ENCODE measurements around the gene ST6GALNAC6. TPM values are rescaled to one million over a fixed set of nuclear protein-coding genes. Genes with fewer than 3 reads are reported as not detected.

The ST6GALNAC6 gene
- total and polyA plus RNA-seq, 2 experiments from 2014 or later = 31.8 to 47.7 TPM

- H2AFZ ChIP-seq = peak overlapping the region; percentile 94
- peaks cover 8% of the 10 kb centered on the region for H3K79me2 ChIP-seq
- DNase-seq (ENCODE audit: low spot score) = no peak
Measured at GRCh38 chr9:127876764-127877562, 22.4 kb downstream of the ST6GALNAC6 start.

GRCh38 chr9:127876026-127876763 lies 23.2 kb downstream of the ST6GALNAC6 start:
- Histone ChIP-seq H3K4me1 (ENCODE audit: insufficient read depth) (peaks cover 30% of the 10 kb centered on the region), H3K4me2 (peak overlapping the region; percentile 88), H3K27ac (peak overlapping the region; percentile 7), H3K79me2 (peaks cover 8% of the 10 kb centered on the region), H3K27me3 (no peaks in the 10 kb centered on the region), H3K9me2 (replicated peaks; ENCODE audit: insufficient read depth) (no peaks in the 10 kb centered on the region), H3K36me3 (replicated peaks; ENCODE audit: insufficient read depth, low read depth) (no peaks in the 10 kb centered on the region), H2AFZ (no peak overlapping the region), H3K4me3 (no peak overlapping the region), H3K9me3 (ENCODE audit: low read depth) (no peaks in the 10 kb centered on the region), H4K20me1 (ENCODE audit: insufficient read depth, poor library complexity, severe bottlenecking) (no peaks in the 10 kb centered on the region)
- DNase-seq (ENCODE audit: low spot score) = no peak
- TF ChIP-seq EZH2phosphoT487 (IDR thresholded peaks at IDR 0.05; ENCODE audit: low read depth, severe bottlenecking, unreplicated experiment) = no peak
- TF ChIP-seq EZH2 (IDR thresholded peaks at IDR 0.05; ENCODE audit: borderline replicate concordance) = no peak
- TF ChIP-seq CTCF (IDR thresholded peaks at IDR 0.05; ENCODE audit: poor library complexity) = no peak
- 91% methylated on average over 14 of the region's 14 CpGs for WGBS (ENCODE audit: low lambda C conversion rate, missing lambda C conversion rate)

More at GRCh38 chr9:127876764-127877562, 22.4 kb downstream of the ST6GALNAC6 start:
- H3K27ac ChIP-seq = no peak overlapping the region
- no peaks in the 10 kb centered on the region for H4K20me1 ChIP-seq (ENCODE audit: insufficient read depth, poor library complexity, severe bottlenecking)
- no peaks in the 10 kb centered on the region for H3K9me2 ChIP-seq (replicated peaks; ENCODE audit: insufficient read depth)
- 64% methylated on average over 16 of the region's 26 CpGs for WGBS (ENCODE audit: low lambda C conversion rate, missing lambda C conversion rate)
- peak overlapping the region; percentile 88 for H3K4me2 ChIP-seq
- TF ChIP-seq CTCF (IDR thresholded peaks at IDR 0.05; ENCODE audit: poor library complexity) = no peak
- H3K27me3 ChIP-seq = no peaks in the 10 kb centered on the region
- peak overlapping the region; percentile 78 for H3K4me3 ChIP-seq
- H3K4me1 ChIP-seq (ENCODE audit: insufficient read depth) = peaks cover 30% of the 10 kb centered on the region
- H3K9me3 ChIP-seq (ENCODE audit: low read depth) = no peaks in the 10 kb centered on the region
- H3K36me3 ChIP-seq (replicated peaks; ENCODE audit: insufficient read depth, low read depth) = no peaks in the 10 kb centered on the region

- TF ChIP-seq EZH2phosphoT487 (IDR thresholded peaks at IDR 0.05; ENCODE audit: low read depth, severe bottlenecking, unreplicated experiment) = no peak
- no peak for TF ChIP-seq CTCF (IDR thresholded peaks at IDR 0.05; ENCODE audit: poor library complexity)
- no peak for TF ChIP-seq EZH2 (IDR thresholded peaks at IDR 0.05; ENCODE audit: borderline replicate concordance)
- peaks cover 30% of the 10 kb centered on the region for H3K4me1 ChIP-seq (ENCODE audit: insufficient read depth)
- H3K9me2 ChIP-seq (replicated peaks; ENCODE audit: insufficient read depth) = no peaks in the 10 kb centered on the region
- WGBS (ENCODE audit: low lambda C conversion rate, missing lambda C conversion rate) = 84% methylated on average over 7 of the region's 10 CpGs
- H3K27ac ChIP-seq = peak overlapping the region; percentile 7
- no peaks in the 10 kb centered on the region for H3K36me3 ChIP-seq (replicated peaks; ENCODE audit: insufficient read depth, low read depth)
- no peak overlapping the region for H2AFZ ChIP-seq
- DNase-seq (ENCODE audit: low spot score) = peak; percentile 53
- H3K4me3 ChIP-seq = no peak overlapping the region
- no peaks in the 10 kb centered on the region for H3K9me3 ChIP-seq (ENCODE audit: low read depth)
- H3K4me2 ChIP-seq = peak overlapping the region; percentile 88
- H3K79me2 ChIP-seq = peaks cover 8% of the 10 kb centered on the region
- H3K27me3 ChIP-seq = no peaks in the 10 kb centered on the region
- no peaks in the 10 kb centered on the region for H4K20me1 ChIP-seq (ENCODE audit: insufficient read depth, poor library complexity, severe bottlenecking)
Measured at GRCh38 chr9:127875306-127875966, 24.0 kb downstream of the ST6GALNAC6 start.
